ENCODE data around the gene DMBX1. TPM values are rescaled to one million over a fixed set of nuclear protein-coding genes. Genes with fewer than 3 reads are reported as not detected.

The DMBX1 gene
- total and polyA plus RNA-seq, 4 donors = not detected

GRCh38 chr1:46446646-46447498, 42.8 kb upstream of the DMBX1 start:
- H3K4me3 ChIP-seq (ENCODE audit: low read depth in 1 of 3, low read length in 3 of 3) = no peak overlapping the region
- 29% methylated on average over 15 of the region's 15 CpGs for WGBS
- peaks cover 0 to 10% (median 4%) of the 10 kb centered on the region in 4 donors for H3K27me3 ChIP-seq (ENCODE audit: control insufficient read depth in 4 of 4, insufficient read depth in 4 of 4, low read length in 3 of 4)
- no peak overlapping the region for H3K27ac ChIP-seq (ENCODE audit: low read depth in 1 of 2, low read length in 2 of 2)
- no peak overlapping the region for H3K9ac ChIP-seq (ENCODE audit: low read depth in 1 of 2, low read length in 2 of 2)
- no peaks in the 10 kb centered on the region for H3K36me3 ChIP-seq (ENCODE audit: control insufficient read depth in 4 of 4, insufficient read depth in 3 of 4, low read depth in 1 of 4, low read length in 3 of 4)
- peaks cover 0 to 11% (median 6%) of the 10 kb centered on the region in 4 donors for H3K4me1 ChIP-seq (ENCODE audit: control insufficient read depth in 4 of 4, insufficient read depth in 4 of 4, low read length in 3 of 4)
- DNase-seq (ENCODE audit: low spot score) = peak; percentile 86
- no peaks in the 10 kb centered on the region for H3K9me3 ChIP-seq (ENCODE audit: control insufficient read depth in 4 of 4, low read length in 3 of 4)
- no peak for TF ChIP-seq JUND (IDR thresholded peaks at IDR 0.05)
- peak in 1 of 2 donors; percentile 35 for TF ChIP-seq HNF4A (conservative IDR thresholded peaks at IDR 0.05)
- no peak for TF ChIP-seq FOXA2 (IDR thresholded peaks at IDR 0.05)
- TF ChIP-seq EGR1 (IDR thresholded peaks at IDR 0.05; ENCODE audit: low read depth in 2 of 2) = no peak
- TF ChIP-seq HNF4G (IDR thresholded peaks at IDR 0.05) = no peak
- TF ChIP-seq NR2F2 (IDR thresholded peaks at IDR 0.05) = no peak
- no peak for TF ChIP-seq YY1 (IDR thresholded peaks at IDR 0.05)
- TF ChIP-seq SP1 (IDR thresholded peaks at IDR 0.05) = no peak
- peak; percentile 82 for TF ChIP-seq CTCF (IDR thresholded peaks at IDR 0.05; ENCODE audit: low read depth, low read length, missing input control)
- no peak for TF ChIP-seq ATF3 (IDR thresholded peaks at IDR 0.05)
- TF ChIP-seq REST (IDR thresholded peaks at IDR 0.05) = no peak
- TF ChIP-seq RXRA (IDR thresholded peaks at IDR 0.05) = no peak
- TF ChIP-seq GABPA (IDR thresholded peaks at IDR 0.05 in 1 of 2, conservative IDR thresholded peaks at IDR 0.05 in 1 of 2) = no peak
- no peak for TF ChIP-seq TAF1 (conservative IDR thresholded peaks at IDR 0.05)
- no peak for TF ChIP-seq FOXA1 (IDR thresholded peaks at IDR 0.05)
- TF ChIP-seq ZBTB33 (IDR thresholded peaks at IDR 0.05) = no peak
- TF ChIP-seq RAD21 (IDR thresholded peaks at IDR 0.05) = peak; percentile 85 to 90
- no peak for TF ChIP-seq MAX (IDR thresholded peaks at IDR 0.05)
